Testis (tissue), 2 donors: ENCODE measurements around the gene RGL4.

Source experiments
- CTCF ChIP-seq, 3 experiments: fragments of 450-650 bp in 2 of 3; fragments of 200-600 bp in 1 of 3; sonication (generic) in 1 of 3; IDR thresholded peaks; one replicate each; pipeline ENCODE4 v1.5.1; 2016 to 2019; ENCODE audit warnings: antibody characterized with exemption in 3 of 3, mild to moderate bottlenecking in 2 of 3, moderate library complexity in 1 of 3
- POLR2A ChIP-seq: fragments of 450-650 bp; IDR thresholded peaks from one replicate; pipeline ENCODE4 v1.6.1; 2017; ENCODE audit warnings: antibody characterized with exemption, mild to moderate bottlenecking, moderate library complexity

- TF ChIP-seq CTCF (IDR thresholded peaks at IDR 0.05) (no peak), POLR2A (no peak)
These were observed 2.2 kb upstream of the RGL4 start for GRCh38 chr22:23688571-23688970.
